Articular chondrocyte of knee joint (primary cell): ENCODE results near the gene ZFHX2. TPM values are rescaled to one million over a fixed set of nuclear protein-coding genes. Genes with fewer than 3 reads are reported as not detected.

ENCODE experiments used
- total RNA-seq: library from RNA; depleted of rRNA; stranded (reverse); fragments of >200 nt; gene quantifications from 2 replicates; pipeline ENCODE4 v1.2.3, GENCODE V29; 2012

The ZFHX2 gene
- total RNA-seq = 0.32 and 0.39 TPM in 2 replicates

DNA sequence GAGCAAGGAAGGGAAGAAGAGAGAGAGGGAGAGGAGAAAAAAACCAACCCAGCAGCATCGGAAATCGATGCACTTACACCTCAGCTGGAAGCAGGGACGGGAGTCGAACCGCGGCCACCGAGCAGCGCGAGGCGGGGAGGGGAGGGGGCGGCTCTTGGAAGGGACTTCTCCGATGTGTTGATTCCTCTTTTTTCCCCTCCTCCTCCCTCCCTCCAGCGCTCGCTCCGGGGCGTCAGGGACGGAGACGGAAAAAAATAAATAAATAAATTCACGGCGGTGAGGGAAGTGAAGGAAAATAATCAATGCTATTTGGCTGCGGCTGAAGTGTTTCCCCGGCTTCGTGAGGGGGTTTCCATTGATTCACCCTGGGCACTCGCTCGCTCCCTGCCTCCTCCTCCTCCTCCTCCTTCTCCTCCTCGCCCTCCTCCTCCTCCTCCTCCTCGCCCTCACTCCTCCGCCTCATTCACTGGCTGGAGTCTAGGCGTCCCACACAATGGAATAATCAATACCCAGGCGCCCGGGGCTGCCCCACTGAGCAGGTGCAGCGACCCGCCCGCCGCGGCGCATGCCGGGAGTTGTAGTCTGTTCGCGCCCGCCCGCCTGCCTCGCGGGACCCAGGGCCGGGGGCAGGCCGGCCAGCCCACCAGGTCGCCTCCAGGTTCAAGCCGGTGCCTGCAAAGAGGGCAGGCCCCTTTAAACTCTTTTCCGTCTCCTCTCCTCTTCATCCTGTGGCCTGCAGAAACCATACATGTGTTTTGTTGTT, at the start of gene ZFHX2:
Gene ZFHX2 (minus strand): TSS at position 500 of the 763 bp plus-strand sequence. CDS start 16,440 bp downstream, outside the sequence.

GRCh38 chr14:23578560-23579310, 27.2 kb upstream of the ZFHX2 start, which contains the start of gene JPH4:
Gene JPH4, minus strand, starts transcription at chr14:23578790. Its CDS starts 1,337 bp downstream, at chr14:23577453.

GRCh38 chr14:23567186-23568020, 15.8 kb upstream of the ZFHX2 start, which contains the start of gene AP1G2:
Gene AP1G2, minus strand, starts transcription at chr14:23567791. Its CDS starts 477 bp downstream, at chr14:23567314.

GRCh38 chr14:23555882-23556699, 4.5 kb upstream of the ZFHX2 start, which contains the start of gene THTPA:
Gene THTPA, plus strand, starts transcription at chr14:23556271. Its CDS starts 487 bp downstream, at chr14:23556758.

Other genes with a start within 250 kb of the ZFHX2 start
- 7.2 and 10.8 TPM in 2 replicates for gene PPP1R3E, start 248.9 kb downstream of the ZFHX2 start, total RNA-seq
- gene BCL2L2, start 244.9 kb downstream of the ZFHX2 start, total RNA-seq = 17.2 and 17.9 TPM in 2 replicates
- gene PABPN1, start 230.3 kb downstream of the ZFHX2 start, total RNA-seq = 43.4 and 44.4 TPM in 2 replicates
- 17.1 and 18.3 TPM in 2 replicates for gene SLC22A17, start 198.9 kb downstream of the ZFHX2 start, total RNA-seq
- 15.5 and 18.4 TPM in 2 replicates for gene EFS, start 186.6 kb downstream of the ZFHX2 start, total RNA-seq
- not detected in 2 replicates for gene IL25, start 179.0 kb downstream of the ZFHX2 start, total RNA-seq
- gene CMTM5, start 174.7 kb downstream of the ZFHX2 start, total RNA-seq = 0.22 and 0.26 TPM in 2 replicates
- gene MYH6, start 143.5 kb downstream of the ZFHX2 start, total RNA-seq = not detected in 2 replicates
- not detected in 2 replicates for gene MYH7, start 116.1 kb downstream of the ZFHX2 start, total RNA-seq
- 37.7 and 49.9 TPM in 2 replicates for gene NGDN, start 82.1 kb downstream of the ZFHX2 start, total RNA-seq
- 24.0 and 25.0 TPM in 2 replicates for gene THTPA, start 4.5 kb upstream of the ZFHX2 start, total RNA-seq
- 7.1 and 14.4 TPM in 2 replicates for gene AP1G2, start 16.0 kb upstream of the ZFHX2 start, total RNA-seq
- not detected in 2 replicates for gene JPH4, start 27.0 kb upstream of the ZFHX2 start, total RNA-seq
- 0.13 and 0.22 TPM in 2 replicates for gene DHRS2, start 84.6 kb upstream of the ZFHX2 start, total RNA-seq